ENCODE data around the gene KLHDC8A.

DNA sequence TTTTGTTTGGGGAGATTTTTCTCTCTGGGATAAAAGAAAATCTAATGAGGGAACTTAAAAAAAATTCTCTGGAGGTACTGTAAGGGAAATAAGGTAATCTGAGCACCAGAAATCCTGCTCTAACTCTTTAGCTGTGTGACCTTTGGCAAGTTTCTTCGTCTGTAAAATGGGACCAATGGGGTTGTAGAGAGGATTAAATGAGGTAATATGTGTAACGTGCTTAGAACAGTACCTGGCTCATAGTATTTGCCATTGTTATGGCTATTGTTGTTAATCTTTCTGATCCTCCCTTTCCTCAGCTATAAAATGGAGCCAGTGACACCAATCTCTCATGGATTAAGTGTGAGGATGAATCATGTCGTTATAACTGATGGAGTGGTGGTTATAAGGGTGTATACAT, 845 bp upstream of the KLHDC8A start:
- TF ChIP-seq, protein P1, sequence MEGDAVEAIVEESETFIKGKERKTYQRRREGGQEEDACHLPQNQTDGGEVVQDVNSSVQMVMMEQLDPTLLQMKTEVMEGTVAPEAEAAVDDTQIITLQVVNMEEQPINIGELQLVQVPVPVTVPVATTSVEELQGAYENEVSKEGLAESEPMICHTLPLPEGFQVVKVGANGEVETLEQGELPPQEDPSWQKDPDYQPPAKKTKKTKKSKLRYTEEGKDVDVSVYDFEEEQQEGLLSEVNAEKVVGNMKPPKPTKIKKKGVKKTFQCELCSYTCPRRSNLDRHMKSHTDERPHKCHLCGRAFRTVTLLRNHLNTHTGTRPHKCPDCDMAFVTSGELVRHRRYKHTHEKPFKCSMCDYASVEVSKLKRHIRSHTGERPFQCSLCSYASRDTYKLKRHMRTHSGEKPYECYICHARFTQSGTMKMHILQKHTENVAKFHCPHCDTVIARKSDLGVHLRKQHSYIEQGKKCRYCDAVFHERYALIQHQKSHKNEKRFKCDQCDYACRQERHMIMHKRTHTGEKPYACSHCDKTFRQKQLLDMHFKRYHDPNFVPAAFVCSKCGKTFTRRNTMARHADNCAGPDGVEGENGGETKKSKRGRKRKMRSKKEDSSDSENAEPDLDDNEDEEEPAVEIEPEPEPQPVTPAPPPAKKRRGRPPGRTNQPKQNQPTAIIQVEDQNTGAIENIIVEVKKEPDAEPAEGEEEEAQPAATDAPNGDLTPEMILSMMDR (IDR thresholded peaks at IDR 0.05), result no peak
- no peak for TF ChIP-seq POLR2AphosphoS5 (IDR thresholded peaks at IDR 0.05)
- no peak for TF ChIP-seq POLR2A (IDR thresholded peaks at IDR 0.05)

All from prostate gland (tissue), 2 donors.